Common myeloid progenitor, CD34-positive (primary cell): Measurements from ENCODE around the gene NUCB2. TPM values are rescaled to one million over a fixed set of nuclear protein-coding genes. Genes with fewer than 3 reads are reported as not detected.
"Not testable (repeated sequence)": the region's sequence is repeated elsewhere in the genome, so short reads cannot be mapped to it uniquely, and the experiment has no call there.

Experiments
- CTCF ChIA-PET: fragments of 350-600 bp; sonication (Branson Sonifier 250); formaldehyde crosslinking; loops from one replicate; lab custom pipeline; 2021; ENCODE audit warnings: antibody characterized with exemption; lab: Charles Lee
- POLR2A ChIA-PET: fragments of 350-600 bp; sonication (Branson Sonifier 250); formaldehyde crosslinking; loops from one replicate; lab custom pipeline; 2021; ENCODE audit warnings: antibody characterized with exemption; lab: Charles Lee
- DNase-seq, 3 donors: peaks; one replicate each; pipeline versions ENCODE4 v3.0.0 to v3.0.0-alpha.2; 2013
- H3K27ac ChIP-seq, 2 experiments: 1 replicate in 1 of 2; 2 replicates in 1 of 2; pipeline ENCODE4 v1.7.0; 2013; ENCODE audit warnings: inconsistent platforms in 2 of 2, low read length in 2 of 2, mild to moderate bottlenecking in 2 of 2, low read depth in 1 of 2, moderate library complexity in 1 of 2; ENCODE audit not compliant: severe bottlenecking in 2 of 2, insufficient read depth in 1 of 2, poor library complexity in 1 of 2
- H3K27me3 ChIP-seq, 5 experiments: replicated peaks in 2 of 5; 1 replicate in 3 of 5; 2 replicates in 2 of 5; pipeline versions ENCODE4 v1.6.1 to v1.7.0; 2013; ENCODE audit warnings: low read length in 4 of 5, mild to moderate bottlenecking in 2 of 5, moderate library complexity in 2 of 5, inconsistent platforms in 1 of 5; ENCODE audit not compliant: insufficient read depth in 5 of 5, control insufficient read depth in 4 of 5
- H3K36me3 ChIP-seq, 4 experiments: 1 replicate in 2 of 4; 2 replicates in 2 of 4; pipeline versions ENCODE4 v1.6.1 to v1.7.0; 2013; ENCODE audit warnings: low read length in 3 of 4, control low read depth in 1 of 4, mild to moderate bottlenecking in 1 of 4; ENCODE audit not compliant: control insufficient read depth in 4 of 4, insufficient read depth in 4 of 4
- H3K4me1 ChIP-seq, 4 experiments: 1 replicate in 3 of 4; 2 replicates in 1 of 4; pipeline versions ENCODE4 v1.6.1 to v1.7.1; 2013; ENCODE audit warnings: low read length in 3 of 4, mild to moderate bottlenecking in 3 of 4, control low read depth in 1 of 4, inconsistent platforms in 1 of 4, moderate library complexity in 1 of 4; ENCODE audit not compliant: control insufficient read depth in 4 of 4, insufficient read depth in 4 of 4; ENCODE audit errors: control extremely low read depth in 1 of 4
- H3K4me3 ChIP-seq, 7 experiments: 1 replicate in 4 of 7; 2 replicates in 3 of 7; pipeline versions ENCODE4 v1.5.1 to v1.7.0; 2013; ENCODE audit warnings: mild to moderate bottlenecking in 7 of 7, low read length in 6 of 7, moderate library complexity in 6 of 7, inconsistent platforms in 2 of 7, low read depth in 2 of 7, control low read depth in 1 of 7; ENCODE audit not compliant: insufficient read depth in 4 of 7, control insufficient read depth in 1 of 7; ENCODE audit errors: extremely low read depth in 1 of 7
- H3K9me3 ChIP-seq, 5 experiments: 1 replicate in 4 of 5; 2 replicates in 1 of 5; pipeline versions ENCODE4 v1.6.1 to v1.7.1; 2013; ENCODE audit warnings: low read length in 4 of 5, mild to moderate bottlenecking in 2 of 5, inconsistent platforms in 1 of 5, low read depth in 1 of 5, moderate library complexity in 1 of 5; ENCODE audit not compliant: control insufficient read depth in 4 of 5, insufficient read depth in 2 of 5; ENCODE audit errors: control extremely low read depth in 1 of 5
- WGBS: methylation state at CpG from one replicate; pipeline ENCODE4 v1.1.5; 2013; ENCODE audit not compliant: insufficient coverage; 5-methylcytosine and 5-hydroxymethylcytosine counted together
- polyA plus RNA-seq: library from polyadenylated mRNA; unstranded; fragments of 120-200 nt; gene quantifications from one replicate; pipeline ENCODE4 v1.2.1, GENCODE V29; 2013

NUCB2 gene
- 482 TPM for polyA plus RNA-seq

- Histone ChIP-seq H3K9me3 (no peaks in the 10 kb centered on the region), H3K4me1 (peaks cover 26 to 76% (median 57%) of the 10 kb centered on the region in 4 experiments), H3K4me3 (peak within 1 kb of the TSS; percentile 77 to 99 (median 93)), H3K27ac (peak within 1 kb of the TSS; percentile 86 to 93), H3K27me3 (no peaks in the 10 kb centered on the region), H3K36me3 (peaks cover 0 to 8% (median 4%) of the 10 kb centered on the region in 4 experiments)
- 0% methylated on average over 59 of the region's 75 CpGs for WGBS
- peak; percentile 96 to 98 (median 98) for DNase-seq
- POLR2A ChIA-PET: interaction anchor here (0.6 to 1.3 kb wide), 4 partner anchors 10 to 43 kb away, joined by 3 to 5 read pairs (median 4); no protein-coding TSS in a partner anchor
- CTCF ChIA-PET: interaction anchor here (0.6 to 3.0 kb wide), 8 partner anchors 10 to 94 kb away, joined by 3 to 14 read pairs (median 4); no protein-coding TSS in a partner anchor
Measured at GRCh38 chr11:17276236-17277023, at the start of gene NUCB2. NUCB2 (plus strand) TSS chr11:17276739; CDS start chr11:17295324, 18,585 bp downstream.

- POLR2A ChIA-PET, H3K4me3 ChIP-seq, H3K4me1 ChIP-seq, H3K9me3 ChIP-seq, DNase-seq, H3K27ac ChIP-seq, H3K27me3 ChIP-seq, H3K36me3 ChIP-seq: not testable (repeated sequence)
- CTCF ChIA-PET: interaction anchor here (1.0 to 2.0 kb wide), 2 partner anchors 18 to 278 kb away, joined by 5 read pairs; no protein-coding TSS in a partner anchor
- WGBS: 97% methylated on average over 33 of the region's 38 CpGs
Measured at GRCh38 chr11:17228186-17228925, 48.2 kb upstream of the NUCB2 start.

- H3K27ac ChIP-seq: no peak overlapping the region
- no peaks in the 10 kb centered on the region for H3K9me3 ChIP-seq
- WGBS: 79% methylated on average over 6 of the region's 7 CpGs
- no peaks in the 10 kb centered on the region for H3K27me3 ChIP-seq
- no peak for DNase-seq
- ChIA-PET POLR2A (interaction anchor here (0.7 kb wide), 1 partner anchor 120 kb away, joined by 3 read pairs; no protein-coding TSS in a partner anchor), CTCF (interaction anchor here (0.9 to 2.1 kb wide), 22 partner anchors 9 to 283 kb away, joined by 3 to 11 read pairs (median 5); partner anchors contain the start of gene NUCB2)
- H3K4me3 ChIP-seq: no peak overlapping the region
- peaks cover 0 to 10% (median 4%) of the 10 kb centered on the region in 4 experiments for H3K4me1 ChIP-seq
- H3K36me3 ChIP-seq: no peaks in the 10 kb centered on the region
Measured at GRCh38 chr11:17229481-17230152, 46.9 kb upstream of the NUCB2 start.

GRCh38 chr11:17230867-17231851, 45.4 kb upstream of the NUCB2 start:
- DNase-seq: peak in 2 of 3 donors; percentile 29 to 39
- no peaks in the 10 kb centered on the region for H3K9me3 ChIP-seq
- no peaks in the 10 kb centered on the region for H3K27me3 ChIP-seq
- H3K4me3 ChIP-seq: no peak overlapping the region
- POLR2A ChIA-PET: no interaction called here
- 88% methylated on average over 1 of the region's 3 CpGs for WGBS
- CTCF ChIA-PET: interaction anchor here (0.5 to 2.1 kb wide), 11 partner anchors 7 to 153 kb away, joined by 3 to 11 read pairs (median 6); partner anchors contain the start of gene NUCB2
- no peak overlapping the region for H3K27ac ChIP-seq
- no peaks in the 10 kb centered on the region for H3K36me3 ChIP-seq
- peaks cover 0 to 6% (median 3%) of the 10 kb centered on the region in 4 experiments for H3K4me1 ChIP-seq

GRCh38 chr11:17233101-17233500, 43.4 kb upstream of the NUCB2 start:
- Histone ChIP-seq H3K27me3 (no peaks in the 10 kb centered on the region), H3K9me3 (no peaks in the 10 kb centered on the region), H3K4me1 (peaks cover 0 to 6% (median 3%) of the 10 kb centered on the region in 4 experiments), H3K27ac (no peak overlapping the region), H3K36me3 (no peaks in the 10 kb centered on the region), H3K4me3 (no peak overlapping the region)
- CTCF ChIA-PET: interaction anchor here (0.6 to 2.0 kb wide), 3 partner anchors 9 to 272 kb away, joined by 3 to 6 read pairs (median 3); no protein-coding TSS in a partner anchor
- POLR2A ChIA-PET: interaction anchor here (1.2 kb wide), 1 partner anchor 44 kb away, joined by 3 read pairs; no protein-coding TSS in a partner anchor
- DNase-seq: no peak

- ChIA-PET POLR2A (no interaction called here), CTCF (interaction anchor here (1.2 to 1.4 kb wide), 3 partner anchors 8 to 15 kb away, joined by 3 to 4 read pairs (median 3); no protein-coding TSS in a partner anchor)
- no peak for DNase-seq
- H3K27ac ChIP-seq: no peak overlapping the region
- peaks cover 0 to under 1% (median 0%) of the 10 kb centered on the region in 4 experiments for H3K4me1 ChIP-seq
- WGBS: 70% methylated on average over 3 of the region's 3 CpGs
- H3K9me3 ChIP-seq: no peaks in the 10 kb centered on the region
- H3K4me3 ChIP-seq: no peak overlapping the region
- H3K27me3 ChIP-seq: no peaks in the 10 kb centered on the region
- no peaks in the 10 kb centered on the region for H3K36me3 ChIP-seq
Measured at GRCh38 chr11:17238377-17238776, 38.2 kb upstream of the NUCB2 start.
